GM12864 (cell line): ENCODE measurements around the gene COX7B.
"Not testable (repeated sequence)": the region's sequence is repeated elsewhere in the genome, so short reads cannot be mapped to it uniquely, and the experiment has no call there.

ENCODE experiments used
- DNase-seq: peaks from one replicate; pipeline ENCODE4 v3.0.0-alpha.2; 2011; ENCODE audit warnings: low read depth
- H3K4me3 ChIP-seq: 2 replicates; pipeline ENCODE4 v1.5.1; 2011; ENCODE audit warnings: mild to moderate bottlenecking, low read depth, low read length, control low read depth
- TF ChIP-seq, protein P1 (sequence below): IDR thresholded peaks from 2 replicates; pipeline ENCODE4 v1.5.1; 2011; ENCODE audit warnings: low read depth, mild to moderate bottlenecking, moderate library complexity, low read length, control low read depth, inconsistent platforms; ENCODE audit errors: missing control alignments

The COX7B gene

DNA sequence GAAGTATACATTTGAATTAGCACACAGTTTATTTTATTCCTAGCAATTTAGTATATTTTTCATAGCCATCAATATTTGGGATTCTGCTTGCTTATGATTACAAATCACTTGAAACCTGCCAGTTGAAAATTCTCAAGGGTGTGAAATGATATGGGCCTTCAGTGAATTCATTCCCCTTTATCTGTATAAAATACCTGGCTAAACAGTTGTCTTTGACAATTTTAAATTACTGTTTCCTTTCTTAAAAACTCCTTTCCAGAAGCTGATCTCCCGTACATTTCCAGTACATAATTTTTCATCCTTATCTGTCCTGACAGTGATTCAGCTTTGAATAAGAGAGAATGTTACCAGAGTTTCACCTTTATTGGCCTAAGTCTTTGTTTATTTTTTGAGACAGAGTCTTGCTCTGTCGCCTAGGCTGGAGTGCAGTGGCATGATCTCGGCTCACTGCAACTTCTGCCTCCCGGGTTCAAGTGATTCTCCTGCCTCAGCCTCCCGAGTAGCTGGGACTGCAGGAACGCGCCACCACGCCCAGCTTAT is 25.1 kb downstream of the COX7B start:
- H3K4me3 ChIP-seq, result no peak overlapping the region
- no peak for DNase-seq
- TF ChIP-seq, protein P1, sequence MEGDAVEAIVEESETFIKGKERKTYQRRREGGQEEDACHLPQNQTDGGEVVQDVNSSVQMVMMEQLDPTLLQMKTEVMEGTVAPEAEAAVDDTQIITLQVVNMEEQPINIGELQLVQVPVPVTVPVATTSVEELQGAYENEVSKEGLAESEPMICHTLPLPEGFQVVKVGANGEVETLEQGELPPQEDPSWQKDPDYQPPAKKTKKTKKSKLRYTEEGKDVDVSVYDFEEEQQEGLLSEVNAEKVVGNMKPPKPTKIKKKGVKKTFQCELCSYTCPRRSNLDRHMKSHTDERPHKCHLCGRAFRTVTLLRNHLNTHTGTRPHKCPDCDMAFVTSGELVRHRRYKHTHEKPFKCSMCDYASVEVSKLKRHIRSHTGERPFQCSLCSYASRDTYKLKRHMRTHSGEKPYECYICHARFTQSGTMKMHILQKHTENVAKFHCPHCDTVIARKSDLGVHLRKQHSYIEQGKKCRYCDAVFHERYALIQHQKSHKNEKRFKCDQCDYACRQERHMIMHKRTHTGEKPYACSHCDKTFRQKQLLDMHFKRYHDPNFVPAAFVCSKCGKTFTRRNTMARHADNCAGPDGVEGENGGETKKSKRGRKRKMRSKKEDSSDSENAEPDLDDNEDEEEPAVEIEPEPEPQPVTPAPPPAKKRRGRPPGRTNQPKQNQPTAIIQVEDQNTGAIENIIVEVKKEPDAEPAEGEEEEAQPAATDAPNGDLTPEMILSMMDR, result no peak

DNA sequence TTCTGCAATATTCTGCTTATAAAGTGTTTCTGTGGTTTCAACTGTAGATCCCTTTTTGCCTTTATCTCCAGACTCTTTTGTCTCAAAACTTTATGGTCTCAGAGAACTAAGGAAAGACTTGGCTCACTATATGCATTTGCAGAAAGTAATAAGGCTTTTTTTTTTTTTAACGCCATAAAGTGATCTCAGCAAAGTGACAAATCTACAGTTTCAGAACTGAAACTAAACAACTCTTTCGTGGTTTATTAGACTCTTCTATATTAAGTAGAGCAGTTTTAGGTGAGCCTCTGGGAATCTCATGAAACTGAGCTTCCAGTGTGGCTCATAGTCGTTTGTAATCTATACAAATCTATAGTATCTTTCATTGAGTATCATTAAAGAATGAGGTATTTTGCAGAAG is 26.5 kb downstream of the COX7B start:
- TF ChIP-seq, protein P1, result no peak
- no peak overlapping the region for H3K4me3 ChIP-seq
- DNase-seq, result no peak

DNA sequence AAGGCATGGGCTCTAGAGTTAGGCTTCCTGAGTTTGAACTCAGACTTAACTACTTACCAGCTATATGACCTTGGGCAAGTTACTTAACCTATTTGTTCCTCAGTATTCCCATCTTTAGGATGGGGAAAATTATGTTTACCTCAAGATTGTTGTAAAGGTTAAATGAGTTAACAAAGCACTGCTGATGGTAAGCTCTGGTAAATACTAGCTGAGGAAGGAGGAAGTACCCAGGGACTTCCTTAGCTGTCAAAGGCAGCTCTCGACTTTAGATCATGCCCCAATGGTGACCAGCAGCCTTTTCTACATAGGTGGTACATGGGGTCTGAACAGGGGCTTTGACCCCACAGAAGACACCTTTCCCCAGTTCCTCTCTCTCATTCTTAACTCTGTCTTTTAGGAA is 31.3 kb downstream of the COX7B start:
- no peak for DNase-seq
- no peak overlapping the region for H3K4me3 ChIP-seq
- TF ChIP-seq, protein P1, result no peak

DNA sequence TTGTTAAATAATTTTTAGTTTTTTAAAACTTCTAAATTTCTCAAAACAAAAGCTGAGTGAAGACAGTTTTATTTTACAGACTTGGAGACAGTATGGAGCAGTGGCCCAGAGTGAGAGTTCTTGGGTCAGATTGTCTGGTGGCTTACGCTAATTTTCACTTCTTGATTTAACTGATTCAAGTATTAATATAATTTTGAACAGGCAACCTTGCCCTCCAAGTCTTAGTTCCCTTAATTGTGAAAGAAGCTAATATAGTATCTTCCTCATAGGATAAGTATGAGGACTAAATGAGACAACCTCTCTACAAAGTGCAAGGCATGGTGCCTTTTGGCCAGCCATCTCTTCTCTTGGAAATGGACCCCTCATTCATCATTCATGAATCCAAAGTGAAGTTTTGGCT is 36.6 kb downstream of the COX7B start:
- TF ChIP-seq, protein P1, result no peak
- no peak for DNase-seq

DNA sequence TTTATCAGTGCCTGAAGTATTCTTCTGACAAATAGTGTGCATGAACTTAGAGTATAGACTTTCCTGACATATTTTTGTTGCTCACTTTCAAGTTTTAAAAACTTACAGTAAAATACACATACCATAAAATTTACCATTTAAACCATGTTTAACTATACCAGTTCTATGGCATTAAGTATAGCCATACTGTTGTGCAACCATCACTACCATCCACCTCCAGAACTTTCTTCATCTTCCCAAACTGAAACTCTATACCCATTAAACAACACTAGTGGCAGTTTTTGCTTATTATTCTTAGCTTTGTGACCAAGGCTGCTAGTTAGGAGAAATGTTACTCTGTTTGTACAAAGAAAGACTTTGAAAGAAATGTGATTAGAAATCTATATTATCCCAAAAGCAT is 37.0 kb downstream of the COX7B start:
- no peak overlapping the region for H3K4me3 ChIP-seq
- DNase-seq, result no peak
- TF ChIP-seq, protein P1, result no peak

More for the DNA sequence above, 36.6 kb downstream of the COX7B start:
- no peak overlapping the region for H3K4me3 ChIP-seq

DNA sequence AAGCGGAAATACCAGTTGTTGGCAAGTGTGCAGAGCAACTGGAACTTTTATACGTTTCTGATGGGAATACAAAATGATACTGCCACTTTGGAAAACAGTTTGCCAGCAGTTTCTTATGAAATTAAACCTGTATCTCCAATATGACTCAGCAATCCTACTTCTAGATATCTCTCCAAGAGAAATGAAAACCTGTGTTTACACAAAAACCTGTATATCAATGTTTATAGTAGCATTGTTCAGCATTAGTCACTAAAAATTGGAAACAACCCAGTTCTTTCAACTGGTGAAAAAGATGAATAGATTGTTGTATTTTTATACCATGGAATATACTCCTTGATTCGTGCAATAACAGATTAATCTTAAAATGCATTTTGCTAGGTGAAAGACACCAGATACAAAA is 38.0 kb downstream of the COX7B start:
- DNase-seq, result no peak
- TF ChIP-seq, protein P1, result no peak
- no peak overlapping the region for H3K4me3 ChIP-seq

DNA sequence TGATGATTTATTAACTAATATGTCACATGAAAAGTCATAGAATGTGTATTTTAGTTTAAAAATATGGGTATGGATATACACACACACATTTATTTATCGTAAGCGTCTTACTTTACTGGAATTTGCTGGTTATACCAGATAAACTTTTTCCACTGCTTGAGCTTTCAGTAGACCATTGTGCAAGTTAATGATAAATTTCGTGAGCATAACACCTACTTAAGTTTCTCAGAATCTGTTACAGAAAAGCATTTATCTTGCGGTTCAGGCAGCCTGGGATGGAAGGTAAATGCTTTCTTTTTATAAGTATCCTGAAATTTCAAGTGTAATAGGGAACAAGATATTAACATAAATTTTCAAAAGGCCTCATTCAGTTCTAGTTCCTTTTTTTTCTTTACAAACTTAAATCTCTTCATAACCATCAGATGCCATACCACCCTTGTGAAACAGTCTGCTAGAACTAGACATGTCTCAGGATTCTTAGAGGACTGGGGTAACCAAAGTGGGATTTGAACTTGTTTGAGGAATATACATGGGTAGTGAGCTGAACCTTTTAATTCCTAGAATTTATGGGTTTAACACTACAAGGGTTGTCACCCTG is 38.9 kb downstream of the COX7B start:
- no peak for DNase-seq
- TF ChIP-seq, protein P1, result no peak
- no peak overlapping the region for H3K4me3 ChIP-seq

DNA sequence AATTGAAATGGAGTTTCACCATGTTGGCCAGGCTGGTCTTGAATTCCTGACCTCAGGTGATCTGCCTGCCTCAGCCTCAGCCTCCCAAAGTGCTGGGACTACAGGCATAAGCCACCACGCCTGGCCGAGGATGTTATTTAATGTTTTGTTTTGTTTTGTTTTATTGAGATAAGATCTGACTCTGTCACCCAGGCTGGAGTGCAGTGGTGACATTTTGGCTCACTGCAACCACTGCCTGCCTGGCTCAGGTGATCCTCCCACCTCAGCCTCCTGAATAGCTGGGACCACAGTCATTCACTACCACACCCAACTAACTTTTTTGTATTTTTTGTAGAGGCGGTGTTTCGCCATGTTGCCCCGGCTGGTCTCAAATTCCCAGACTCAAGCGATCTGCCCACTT is 45.8 kb downstream of the COX7B start:
- not testable (repeated sequence) for DNase-seq, H3K4me3 ChIP-seq
